ENCODE measurements around the gene GNB1. TPM values are rescaled to one million over a fixed set of nuclear protein-coding genes. Genes with fewer than 3 reads are reported as not detected.

Gene GNB1
- total and polyA plus RNA-seq, 8 donors: 241 to 360 (median 271) TPM

DNA sequence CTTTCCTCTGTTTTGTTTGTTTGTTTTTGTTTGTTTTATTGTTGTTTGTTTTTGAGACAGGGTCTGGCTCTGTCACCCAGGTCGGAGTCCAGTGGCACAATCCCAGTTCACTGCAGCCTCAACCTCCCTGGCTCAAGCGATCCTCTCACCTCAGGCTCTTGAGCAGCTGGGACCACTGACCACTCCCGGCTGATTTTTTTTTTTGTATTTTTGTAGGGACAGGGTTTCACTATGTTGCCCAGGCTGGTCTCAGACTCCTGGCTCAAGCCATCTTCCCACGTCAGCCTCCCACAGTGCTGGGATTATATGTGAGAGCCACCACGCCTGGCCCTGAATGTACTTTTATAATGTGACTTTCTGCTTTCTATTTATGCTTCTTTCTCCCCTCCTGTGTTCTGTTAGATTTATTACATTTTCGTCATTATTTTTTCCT lies 19.2 kb upstream of the GNB1 start:
- Histone ChIP-seq H3K27me3 (no peaks in the 10 kb centered on the region), H3K9me3 (no peaks in the 10 kb centered on the region), H3K36me3 (no peaks in the 10 kb centered on the region), H3K4me3 (peak overlapping the region; percentile 34 to 65), H3K27ac (peak overlapping the region in 1 of 2 donors; percentile 87), H3K4me1 (peaks cover 5 to 25% of the 10 kb centered on the region in 2 donors)
- DNase-seq (no peak), ATAC-seq (no peak)
- intact Hi-C loops (cut with DNase I): no loop called here
- no peak for TF ChIP-seq CTCF (IDR thresholded peaks at IDR 0.05)

DNA sequence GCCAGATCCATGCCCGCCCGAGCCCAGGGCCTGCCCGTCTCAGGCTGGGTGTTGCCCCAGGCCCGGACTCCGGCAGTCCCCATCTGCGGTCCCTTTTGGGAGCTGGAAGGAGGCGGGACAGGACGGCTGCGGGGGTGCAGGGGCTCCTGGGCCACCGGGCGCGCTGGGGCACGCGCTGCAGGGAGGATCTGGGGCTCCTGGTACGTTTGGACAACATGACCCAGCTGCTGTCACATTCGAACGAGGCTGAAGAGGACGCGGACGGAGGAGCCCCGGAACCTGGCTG lies 17.6 kb upstream of the GNB1 start:
- TF ChIP-seq CTCF (IDR thresholded peaks at IDR 0.05): no peak
- peak; percentile 4 for ATAC-seq
- intact Hi-C loops (cut with DNase I): loop anchor here in 1 of 2 donors (10.0 kb wide), 1 partner anchor 144 kb away; no protein-coding TSS in a partner anchor

GRCh38 chr1:1907098-1907736 lies 16.3 kb upstream of the GNB1 start:
- H3K9me3 ChIP-seq: no peaks in the 10 kb centered on the region
- TF ChIP-seq CTCF (IDR thresholded peaks at IDR 0.05): no peak
- no peaks in the 10 kb centered on the region for H3K36me3 ChIP-seq
- intact Hi-C loops (cut with DNase I): loop anchor here in 1 of 2 donors (10.0 kb wide), 1 partner anchor 142 kb away; no protein-coding TSS in a partner anchor
- H3K27me3 ChIP-seq: no peaks in the 10 kb centered on the region
- ATAC-seq: no peak
- DNase-seq: no peak
- no peak overlapping the region for H3K27ac ChIP-seq
- H3K4me3 ChIP-seq: no peak overlapping the region
- H3K4me1 ChIP-seq: peaks cover 5 to 25% of the 10 kb centered on the region in 2 donors

More for the DNA sequence above, 17.6 kb upstream of the GNB1 start:
- peaks cover 5 to 25% of the 10 kb centered on the region in 2 donors for H3K4me1 ChIP-seq
- no peak for DNase-seq
- no peaks in the 10 kb centered on the region for H3K9me3 ChIP-seq
- no peaks in the 10 kb centered on the region for H3K27me3 ChIP-seq
- H3K36me3 ChIP-seq: no peaks in the 10 kb centered on the region
- peak overlapping the region; percentile 65 for H3K4me3 ChIP-seq
- peak overlapping the region; percentile 86 to 87 for H3K27ac ChIP-seq

GRCh38 chr1:1906185-1907097 lies 15.6 kb upstream of the GNB1 start:
- Histone ChIP-seq H3K27me3 (no peaks in the 10 kb centered on the region), H3K27ac (no peak overlapping the region), H3K36me3 (no peaks in the 10 kb centered on the region), H3K4me3 (no peak overlapping the region), H3K4me1 (peaks cover 5 to 25% of the 10 kb centered on the region in 2 donors), H3K9me3 (no peaks in the 10 kb centered on the region)
- DNase-seq (peak; percentile 74 to 95 (median 88)), ATAC-seq (peak; percentile 69)
- TF ChIP-seq CTCF (IDR thresholded peaks at IDR 0.05): peak; percentile 75 to 93
- intact Hi-C loops (cut with DNase I): loop anchor here in 1 of 2 donors (10.0 kb wide), 1 partner anchor 142 kb away; no protein-coding TSS in a partner anchor

DNA sequence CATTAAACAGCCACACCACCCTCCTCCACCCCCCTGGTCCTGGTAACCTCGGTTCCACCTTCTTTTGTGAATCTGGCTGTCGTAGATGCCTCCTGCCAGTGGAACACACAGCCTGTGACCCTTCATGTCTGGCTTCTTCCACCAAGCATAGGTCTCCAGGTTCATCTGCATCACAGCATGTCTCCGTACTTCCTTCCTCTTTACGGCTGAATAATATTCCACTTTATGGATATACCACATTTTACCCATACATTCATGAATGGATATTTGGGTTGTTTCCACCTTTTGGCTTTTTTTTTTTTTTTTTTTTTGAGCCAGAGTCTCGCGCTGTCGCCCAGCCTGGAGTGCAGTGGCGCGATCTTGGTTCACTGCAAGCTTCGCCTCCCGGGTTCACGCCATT lies 12.3 kb upstream of the GNB1 start:
- Histone ChIP-seq H3K36me3 (no peaks in the 10 kb centered on the region), H3K4me3 (no peak overlapping the region), H3K27me3 (peaks cover 0 to 13% of the 10 kb centered on the region in 2 donors), H3K4me1 (peaks cover 4 to 16% of the 10 kb centered on the region in 2 donors), H3K9me3 (no peaks in the 10 kb centered on the region), H3K27ac (no peak overlapping the region)
- intact Hi-C loops (cut with DNase I): loop anchor here in 1 of 2 donors (10.0 kb wide), 1 partner anchor 138 kb away; no protein-coding TSS in a partner anchor
- TF ChIP-seq CTCF (IDR thresholded peaks at IDR 0.05): no peak
- ATAC-seq (no peak), DNase-seq (no peak)
